HepG2 (cell line): Measurements from ENCODE around the gene PPP1R27. TPM values are rescaled to one million over a fixed set of nuclear protein-coding genes. Genes with fewer than 3 reads are reported as not detected.

ENCODE experiments used
- ATAC-seq: fragments of 200-7000 bp; cut with Tn5 transposase; 3 replicates; pipeline ENCODE4 v1.9.1; 2020; ENCODE audit warnings: mild to moderate bottlenecking, moderate library complexity
- BruUV-seq: library from RNA; stranded (reverse); fragments of 400-500 nt; replicated peaks from 2 replicates; lab custom pipeline; 2021; lab: Mats Ljungman, UMichigan
- CTCF ChIA-PET: fragments of 300-600 bp; formaldehyde crosslinking; extraction: SDS; loops from one replicate; lab custom pipeline; 2021; ENCODE audit warnings: low total read pairs, inconsistent platforms, low intra/inter-chr PET ratio; lab: Yijun Ruan, JAX
- POLR2A ChIA-PET: fragments of 350-600 bp; sonication (Branson Sonifier 250); formaldehyde crosslinking; loops from one replicate; lab custom pipeline; 2020; ENCODE audit warnings: antibody characterized with exemption, inconsistent platforms; lab: Yijun Ruan, JAX
- DNase-seq: peaks from one replicate; pipeline ENCODE4 v3.0.0-alpha.2; 2015; ENCODE audit warnings: low spot score
- FAIRE-seq: peaks from 3 replicates; lab custom pipeline; 2011; peaks lifted over from hg19 to GRCh38; lab: Jason Lieb, UNC
- H2AFZ ChIP-seq: one replicate; pipeline ENCODE4 v1.6.1; 2011; ENCODE audit warnings: low read length, inconsistent platforms
- H3K27ac ChIP-seq: fragments of 300-600 bp; 3 replicates; pipeline ENCODE4 v1.8.0; 2011; ENCODE audit warnings: mixed run types, mild to moderate bottlenecking, mixed read lengths, low read length, inconsistent platforms; ENCODE audit not compliant: insufficient read depth; ENCODE audit errors: extremely low read length
- H3K27me3 ChIP-seq, 2 experiments: fragments of 200-600 bp in 1 of 2; 2 replicates in 1 of 2; 3 replicates in 1 of 2; pipeline versions ENCODE4 v1.6.0 to v1.8.0; 2011; ENCODE audit warnings: low read length in 2 of 2, mild to moderate bottlenecking in 2 of 2, moderate library complexity in 2 of 2, inconsistent platforms in 1 of 2; ENCODE audit not compliant: insufficient read depth in 2 of 2, control insufficient read depth in 1 of 2
- H3K36me3 ChIP-seq, 2 experiments: fragments of 200-600 bp in 1 of 2; replicated peaks in 1 of 2; 2 replicates in 1 of 2; 3 replicates in 1 of 2; pipeline versions ENCODE4 v1.5.1 to v1.8.0; 2011; ENCODE audit warnings: low read length in 2 of 2, inconsistent platforms in 1 of 2; ENCODE audit not compliant: insufficient read depth in 2 of 2, control insufficient read depth in 1 of 2
- H3K4me1 ChIP-seq: 2 replicates; pipeline ENCODE4 v1.5.1; 2012; ENCODE audit warnings: low read length, inconsistent platforms; ENCODE audit not compliant: insufficient read depth
- H3K4me2 ChIP-seq: 2 replicates; pipeline ENCODE4 v1.6.0; 2011; ENCODE audit warnings: low read depth, low read length, inconsistent platforms
- H3K4me3 ChIP-seq, 3 experiments: fragments of 200-600 bp in 1 of 3; sonication (generic), shearing (Covaris generic) in 1 of 3; replicated peaks in 1 of 3; 2 replicates each; pipeline ENCODE4 v1.5.1; 2011 to 2016; ENCODE audit warnings: low read length in 3 of 3, inconsistent platforms in 2 of 3, low read depth in 2 of 3, mild to moderate bottlenecking in 2 of 3, control low read depth in 1 of 3, mixed read lengths in 1 of 3; ENCODE audit not compliant: insufficient read depth in 1 of 3
- H3K79me2 ChIP-seq: one replicate; pipeline ENCODE4 v1.6.1; 2011; ENCODE audit warnings: low read length, inconsistent platforms; ENCODE audit not compliant: insufficient read depth
- H3K9ac ChIP-seq: 2 replicates; pipeline ENCODE4 v1.6.0; 2011; ENCODE audit warnings: mild to moderate bottlenecking, low read depth, low read length, inconsistent platforms; ENCODE audit not compliant: insufficient read depth
- H3K9me3 ChIP-seq: 2 replicates; pipeline ENCODE4 v1.5.1; 2012; ENCODE audit warnings: mild to moderate bottlenecking, low read length
- H4K20me1 ChIP-seq: 2 replicates; pipeline ENCODE4 v1.6.0; 2011; ENCODE audit warnings: inconsistent platforms, mild to moderate bottlenecking, low read length, moderate library complexity; ENCODE audit not compliant: insufficient read depth
- AGO2 ChIP-seq: fragments of 200-400 bp; formaldehyde crosslinking; optimal IDR thresholded peaks from 2 replicates; pipeline ENCODE3; 2017; ENCODE audit warnings: mild to moderate bottlenecking, low read depth, low read length, moderate library complexity
- ATF7-NPFF ChIP-seq: sonication (generic); formaldehyde crosslinking; IDR thresholded peaks from 2 replicates; pipeline ENCODE4 v1.8.1; 2023; ENCODE audit warnings: mild to moderate bottlenecking, low read depth, missing genetic modification reagents, moderate library complexity
- GTF2F1 ChIP-seq: fragments of 150-350 bp; IDR thresholded peaks from 2 replicates; pipeline ENCODE4 v1.6.1; 2014; ENCODE audit warnings: low read length
- MAFK ChIP-seq, 2 experiments: IDR thresholded peaks in 1 of 2; conservative IDR thresholded peaks in 1 of 2; 2 replicates each; pipeline ENCODE4 v1.6.1; 2011; ENCODE audit warnings: improper control_type of control experiment in 2 of 2, low read length in 2 of 2
- NKX3-1 ChIP-seq: sonication (generic); formaldehyde crosslinking; IDR thresholded peaks from 2 replicates; pipeline ENCODE4 v1.5.0; 2020; ENCODE audit warnings: missing genetic modification reagents
- POLR2A ChIP-seq, 2 experiments: IDR thresholded peaks; 2 replicates each; pipeline ENCODE4 v1.6.1; 2011; ENCODE audit warnings: low read depth in 2 of 2, low read length in 2 of 2, mild to moderate bottlenecking in 1 of 2, moderate library complexity in 1 of 2; ENCODE audit not compliant: insufficient read depth in 1 of 2
- POLR2AphosphoS2 ChIP-seq: IDR thresholded peaks from 2 replicates; pipeline ENCODE4 v1.6.1; 2011; ENCODE audit warnings: low read depth, low read length, improper control_type of control experiment
- RAD21 ChIP-seq: fragments of 450-650 bp; formaldehyde crosslinking; IDR thresholded peaks from 2 replicates; pipeline ENCODE4 v1.5.0; 2020; ENCODE audit warnings: mild to moderate bottlenecking
- RBFOX2 ChIP-seq: fragments of 200-400 bp; formaldehyde crosslinking; IDR thresholded peaks from 2 replicates; pipeline ENCODE4 v1.6.1; 2017; ENCODE audit warnings: low read depth, mild to moderate bottlenecking, low read length
- RBM22 ChIP-seq: fragments of 200-400 bp; formaldehyde crosslinking; optimal IDR thresholded peaks from 2 replicates; pipeline ENCODE3; 2017; ENCODE audit warnings: mild to moderate bottlenecking, low read length, moderate library complexity
- RNF2 ChIP-seq: fragments of 450-650 bp; conservative IDR thresholded peaks from 2 replicates; pipeline ENCODE4 v1.6.1; 2016; ENCODE audit warnings: low read depth
- SRSF1 ChIP-seq: fragments of 200-400 bp; formaldehyde crosslinking; optimal IDR thresholded peaks from 2 replicates; pipeline ENCODE3; 2017; ENCODE audit warnings: mild to moderate bottlenecking, low read depth, low read length, moderate library complexity
- ZC3H13 ChIP-seq: sonication (generic); formaldehyde crosslinking; IDR thresholded peaks from 2 replicates; pipeline ENCODE4 v1.8.1; 2023; ENCODE audit warnings: mild to moderate bottlenecking, missing genetic modification reagents, moderate library complexity
- ZNF678 ChIP-seq: sonication (generic); formaldehyde crosslinking; IDR thresholded peaks from 2 replicates; pipeline ENCODE4 v1.4.0; 2020; ENCODE audit warnings: mild to moderate bottlenecking, missing genetic modification reagents
- WGBS: methylation state at CpG from one replicate; pipeline ENCODE4 v1.1.6; 2017; ENCODE audit warnings: low lambda C conversion rate; 5-methylcytosine and 5-hydroxymethylcytosine counted together
- in situ Hi-C: cut with HindIII; loops from 2 replicates; pipeline ENCODE4 v1.10.0; 2017; ENCODE audit warnings: low pct_unique_long_range_greater_than_20kb; ENCODE audit not compliant: extremely low pct_ligation_motif_present
- intact Hi-C: fragments of 100-400 bp; cut with micrococcal nuclease; formaldehyde crosslinking; loops from one replicate; pipeline ENCODE4 v1.10.0; 2022; ENCODE audit not compliant: unreplicated experiment
- polyA plus RNA-seq, 8 experiments: library from polyadenylated mRNA; depleted of rRNA in 3 of 8; stranded (reverse) in 7 of 8; unstranded in 1 of 8; fragments of >200 nt; fragmentation: Illumina TruSeq in 4 of 8; extraction: Trizol in 4 of 8; gene quantifications; 2 replicates each; pipeline versions ENCODE4 v1.2.1 to v1.2.3, GENCODE V29; 2011 to 2016; ENCODE audit warnings: low read depth in 4 of 8, missing spikeins in 1 of 8, mixed read lengths in 1 of 8; ENCODE audit not compliant: insufficient read depth in 1 of 8
- total RNA-seq, 5 experiments: library from RNA; depleted of rRNA; stranded (reverse); fragments of >200 nt; fragmentation: Illumina TruSeq; extraction: Trizol; gene quantifications; 2 replicates each; pipeline ENCODE4 v1.2.3, GENCODE V29; 2016; ENCODE audit warnings: low read depth in 1 of 5

The PPP1R27 gene
- total and polyA plus RNA-seq, 2 of the 13 experiments (the other 11 are each of a cell fraction or from before 2014, with no cell fraction given) = 0.17 to 1.00 TPM

DNA sequence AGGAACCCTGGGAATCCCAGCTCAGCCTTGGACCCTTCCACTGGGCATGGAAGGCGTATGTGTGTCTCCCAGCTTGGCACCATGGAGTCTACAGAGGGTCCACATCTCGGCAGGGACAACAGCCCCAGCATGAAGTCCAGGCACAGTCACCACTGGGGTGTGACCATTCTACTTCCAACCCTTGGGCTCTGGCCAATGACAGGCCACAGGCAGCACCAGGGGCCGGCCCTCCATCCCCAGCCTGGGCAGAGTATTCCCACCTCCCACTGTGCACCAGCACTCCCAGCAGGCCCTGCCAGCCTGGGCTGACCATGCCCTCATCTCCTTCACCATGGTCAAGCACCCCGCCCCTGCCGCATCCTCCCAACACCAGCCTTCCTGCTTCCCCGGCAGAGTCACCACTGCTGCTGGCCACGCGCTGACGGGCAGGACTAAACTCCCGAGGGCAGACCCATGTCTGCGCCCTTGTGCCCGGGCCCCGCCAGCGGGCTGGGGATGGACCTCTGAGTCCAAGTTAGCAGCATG is 9.5 kb upstream of the PPP1R27 start (continued):
- peak; percentile 25 for TF ChIP-seq SRSF1
- TF ChIP-seq MAFK (conservative IDR thresholded peaks at IDR 0.05 in 1 of 2, IDR thresholded peaks at IDR 0.05 in 1 of 2; ENCODE audit: low read length in 2 of 2) = no peak
- TF ChIP-seq ZC3H13 (CRISPR knock-in tag) = no peak
- no peak for TF ChIP-seq GTF2F1
- TF ChIP-seq POLR2A (IDR thresholded peaks at IDR 0.05; ENCODE audit: insufficient read depth in 1 of 2, low read depth in 2 of 2, low read length in 2 of 2) = peak in 1 of 2 experiments; percentile 52; a peak in 3 of 4 replicates
- TF ChIP-seq RBM22 = peak; percentile 84
- TF ChIP-seq RNF2 = no peak
- no peak for TF ChIP-seq ATF7-NPFF
- peak; percentile 72; the same call in 1 of the 2 replicates for TF ChIP-seq POLR2AphosphoS2
- TF ChIP-seq, all 625 proteins: peak for 10

- in situ Hi-C loops = no loop called here
- no TSS peak for BruUV-seq
These were observed 9.0 kb upstream of the PPP1R27 start for GRCh38 chr17:81843713-81844326.

More at GRCh38 chr17:81843713-81844326, 9.0 kb upstream of the PPP1R27 start:
- intact Hi-C loops = no loop called here
- Histone ChIP-seq H3K27me3 (no peaks in the 10 kb centered on the region), H3K4me2 (no peak overlapping the region), H3K36me3 (peaks cover 39 to 56% of the 10 kb centered on the region in 2 experiments), H3K4me1 (peaks cover 20% of the 10 kb centered on the region), H3K9me3 (no peaks in the 10 kb centered on the region), H3K9ac (no peak overlapping the region), H4K20me1 (peaks cover 6% of the 10 kb centered on the region; the same call in 1 of the 2 replicates), H3K79me2 (no peaks in the 10 kb centered on the region), H3K4me3 (no peak overlapping the region), H2AFZ (no peak overlapping the region), H3K27ac (no peak overlapping the region)
- ATAC-seq = no peak
- ChIA-PET POLR2A (interaction anchor here (1.2 to 3.8 kb wide), 5 partner anchors 10 to 22 kb away, joined by 3 to 30 read pairs (median 6); partner anchors contain the start of gene MCRIP1), CTCF (no interaction called here)
- TF ChIP-seq AGO2 (peak; percentile 96), RBFOX2 (peak; percentile 72), NKX3-1 (CRISPR knock-in tag) (peak; percentile 22; the same call in 1 of the 2 replicates), RAD21 (CRISPR knock-in tag) (0 out of 2 replicates have a peak, but pooled peaks have one; percentile 22), ZNF678 (CRISPR knock-in tag) (no peak)
- no peak for FAIRE-seq
- no peak for DNase-seq
- WGBS = 96% methylated on average over 30 of the region's 30 CpGs
